H1 (cell line): ENCODE measurements around the gene PIMREG. TPM values are rescaled to one million over a fixed set of nuclear protein-coding genes. Genes with fewer than 3 reads are reported as not detected.
A peak's percentile ranks its signal among the peaks of the same experiment; 100 is the strongest.

Experiments used
- CTCF ChIA-PET: fragments of 300-600 bp; sonication (Branson Sonifier 250); formaldehyde crosslinking; loops from one replicate; lab custom pipeline; 2021; ENCODE audit not compliant: partially characterized antibody; lab: Charles Lee
- POLR2A ChIA-PET: fragments of 300-600 bp; sonication (Branson Sonifier 250); formaldehyde crosslinking; loops from one replicate; lab custom pipeline; 2021; ENCODE audit warnings: inconsistent platforms; ENCODE audit not compliant: partially characterized antibody; lab: Charles Lee
- DNase-seq, 2 experiments: peaks; one replicate each; pipeline versions ENCODE4 v3.0.0 to v3.0.0-alpha.2; 2010 to 2022; ENCODE audit warnings: low spot score in 2 of 2, low read depth in 1 of 2, mixed read lengths in 1 of 2
- FAIRE-seq: peaks from 2 replicates; lab custom pipeline; 2011; peaks lifted over from hg19 to GRCh38; lab: Jason Lieb, UNC
- H2AFZ ChIP-seq: 2 replicates; pipeline ENCODE4 v1.8.1; 2012; ENCODE audit warnings: low read length, inconsistent platforms
- H2AK5ac ChIP-seq: 2 replicates; pipeline ENCODE4 v1.6.1; 2013; ENCODE audit warnings: low read depth, low read length
- H2BK120ac ChIP-seq: replicated peaks from 2 replicates; pipeline ENCODE3; 2013; ENCODE audit warnings: low read depth, low read length, inconsistent platforms
- H2BK12ac ChIP-seq: 2 replicates; pipeline ENCODE4 v1.6.1; 2013; ENCODE audit warnings: low read depth, low read length
- H2BK15ac ChIP-seq: 2 replicates; pipeline ENCODE4 v1.6.1; 2013; ENCODE audit warnings: low read length
- H2BK20ac ChIP-seq: 2 replicates; pipeline ENCODE4 v1.6.1; 2013; ENCODE audit warnings: low read length
- H2BK5ac ChIP-seq: 2 replicates; pipeline ENCODE4 v1.6.1; 2013; ENCODE audit warnings: low read depth, low read length
- H3K14ac ChIP-seq: 2 replicates; pipeline ENCODE4 v1.6.1; 2013; ENCODE audit warnings: inconsistent platforms; ENCODE audit not compliant: insufficient read length
- H3K18ac ChIP-seq: 2 replicates; pipeline ENCODE4 v1.6.1; 2013; ENCODE audit warnings: low read length; ENCODE audit errors: extremely low read depth
- H3K23ac ChIP-seq: 2 replicates; pipeline ENCODE4 v1.6.1; 2013; ENCODE audit warnings: inconsistent platforms; ENCODE audit not compliant: insufficient read length
- H3K23me2 ChIP-seq: 2 replicates; pipeline ENCODE4 v1.6.1; 2013; ENCODE audit warnings: low read depth, low read length
- H3K27ac ChIP-seq: 2 replicates; pipeline ENCODE4 v1.6.1; 2011; ENCODE audit warnings: low read depth, low read length, inconsistent platforms
- H3K27me3 ChIP-seq, 4 experiments: replicated peaks in 1 of 4; 1 replicate in 1 of 4; 2 replicates in 3 of 4; pipeline versions ENCODE4 v1.6.1 to v1.8.1; 2011 to 2013; ENCODE audit warnings: low read length in 3 of 4, mild to moderate bottlenecking in 3 of 4, inconsistent platforms in 2 of 4, mixed read lengths in 2 of 4, moderate library complexity in 1 of 4; ENCODE audit not compliant: control insufficient read depth in 3 of 4, insufficient read depth in 3 of 4; ENCODE audit errors: extremely low read depth in 1 of 4
- H3K36me3 ChIP-seq, 4 experiments: 2 replicates each; pipeline versions ENCODE4 v1.6.1 to v1.8.1; 2011 to 2013; ENCODE audit warnings: mild to moderate bottlenecking in 4 of 4, low read length in 3 of 4, moderate library complexity in 2 of 4, control low read depth in 1 of 4, inconsistent platforms in 1 of 4; ENCODE audit not compliant: insufficient read depth in 4 of 4, control insufficient read depth in 2 of 4
- H3K4ac ChIP-seq: replicated peaks from 2 replicates; pipeline ENCODE3; 2013; ENCODE audit warnings: low read length, low read depth, mixed read lengths, inconsistent platforms; ENCODE audit not compliant: insufficient read length
- H3K4me1 ChIP-seq, 4 experiments: replicated peaks in 1 of 4; 1 replicate in 1 of 4; 2 replicates in 3 of 4; pipeline versions ENCODE4 v1.6.1 to v1.8.1; 2011 to 2013; ENCODE audit warnings: low read length in 3 of 4, inconsistent platforms in 2 of 4, mixed read lengths in 1 of 4; ENCODE audit not compliant: insufficient read depth in 4 of 4, control insufficient read depth in 3 of 4
- H3K4me2 ChIP-seq, 2 experiments: 2 replicates each; pipeline versions ENCODE4 v1.6.1 to v1.8.1; 2011 to 2013; ENCODE audit warnings: low read depth in 2 of 2, low read length in 2 of 2, control low read depth in 1 of 2, inconsistent platforms in 1 of 2, mild to moderate bottlenecking in 1 of 2; ENCODE audit not compliant: insufficient read depth in 1 of 2
- H3K4me3 ChIP-seq, 4 experiments: fragments of 200-600, 300-600 bp in 1 of 4; sonication (generic), shearing (Covaris generic), sonication (Bioruptor Twin) in 1 of 4; 2 replicates each; pipeline versions ENCODE4 v1.5.1 to v1.8.1; 2011 to 2016; ENCODE audit warnings: low read length in 4 of 4, low read depth in 3 of 4, control low read depth in 2 of 4, inconsistent platforms in 2 of 4, mild to moderate bottlenecking in 2 of 4, mixed read lengths in 1 of 4, moderate library complexity in 1 of 4; ENCODE audit not compliant: insufficient read depth in 2 of 4; ENCODE audit errors: extremely low read depth in 1 of 4
- H3K56ac ChIP-seq: replicated peaks from 2 replicates; pipeline ENCODE3; 2013; ENCODE audit warnings: low read depth, mild to moderate bottlenecking, mixed read lengths, low read length, inconsistent platforms; ENCODE audit not compliant: insufficient read length
- H3K79me1 ChIP-seq: 2 replicates; pipeline ENCODE4 v1.6.1; 2013; ENCODE audit warnings: low read depth, low read length, control low read depth
- H3K79me2 ChIP-seq, 2 experiments: 2 replicates each; pipeline versions ENCODE4 v1.6.1 to v1.8.1; 2012 to 2013; ENCODE audit warnings: low read length in 2 of 2, mild to moderate bottlenecking in 2 of 2, inconsistent platforms in 1 of 2; ENCODE audit not compliant: insufficient read depth in 2 of 2, control insufficient read depth in 1 of 2
- H3K9ac ChIP-seq, 4 experiments: replicated peaks in 1 of 4; 1 replicate in 1 of 4; 2 replicates in 3 of 4; pipeline versions ENCODE4 v1.6.1 to v1.8.1; 2011 to 2013; ENCODE audit warnings: low read depth in 3 of 4, low read length in 3 of 4, control low read depth in 2 of 4, mild to moderate bottlenecking in 2 of 4, moderate library complexity in 2 of 4, inconsistent platforms in 1 of 4; ENCODE audit errors: extremely low read depth in 1 of 4
- H3K9me3 ChIP-seq, 2 experiments: 2 replicates each; pipeline versions ENCODE4 v1.6.1 to v1.8.1; 2012 to 2013; ENCODE audit warnings: mild to moderate bottlenecking in 2 of 2, moderate library complexity in 2 of 2, control low read depth in 1 of 2, inconsistent platforms in 1 of 2, low read depth in 1 of 2, low read length in 1 of 2, mixed read lengths in 1 of 2; ENCODE audit not compliant: insufficient read depth in 2 of 2
- H4K20me1 ChIP-seq, 2 experiments: replicated peaks in 1 of 2; 2 replicates each; pipeline versions ENCODE3 to v1.8.1; 2011 to 2013; ENCODE audit warnings: inconsistent platforms in 2 of 2, low read length in 2 of 2, mild to moderate bottlenecking in 1 of 2; ENCODE audit not compliant: insufficient read depth in 2 of 2, control insufficient read depth in 1 of 2
- H4K5ac ChIP-seq: 2 replicates; pipeline ENCODE4 v1.6.1; 2013; ENCODE audit warnings: low read length, low read depth, mixed read lengths, inconsistent platforms; ENCODE audit not compliant: insufficient read length
- H4K8ac ChIP-seq: 2 replicates; pipeline ENCODE4 v1.8.0; 2013; ENCODE audit warnings: mild to moderate bottlenecking, moderate library complexity, low read length, inconsistent platforms; ENCODE audit not compliant: insufficient read depth; ENCODE audit errors: extremely low read depth
- H4K91ac ChIP-seq: replicated peaks from 2 replicates; pipeline ENCODE3; 2013; ENCODE audit warnings: low read length, mixed read lengths, inconsistent platforms; ENCODE audit not compliant: insufficient read length
- BACH1 ChIP-seq: IDR thresholded peaks from 2 replicates; pipeline ENCODE4 v1.6.1; 2012; ENCODE audit warnings: low read length, improper control_type of control experiment
- BRCA1 ChIP-seq: IDR thresholded peaks from 2 replicates; pipeline ENCODE4 v1.6.1; 2012; ENCODE audit warnings: low read depth, low read length, improper control_type of control experiment
- JUN ChIP-seq: IDR thresholded peaks from 2 replicates; pipeline ENCODE4 v1.6.1; 2011; ENCODE audit warnings: low read depth, mild to moderate bottlenecking, improper control_type of control experiment, low read length
- KDM4A ChIP-seq: IDR thresholded peaks from one replicate; pipeline ENCODE4 v1.7.1; 2012; ENCODE audit warnings: low read depth, mild to moderate bottlenecking, moderate library complexity, low read length, inconsistent platforms; ENCODE audit not compliant: severe bottlenecking
- POLR2A ChIP-seq, 2 experiments: IDR thresholded peaks; 1 replicate in 1 of 2; 2 replicates in 1 of 2; pipeline ENCODE4 v1.6.1; 2011; ENCODE audit warnings: low read depth in 2 of 2, low read length in 2 of 2, mild to moderate bottlenecking in 2 of 2; ENCODE audit errors: control extremely low read depth in 1 of 2
- RAD21 ChIP-seq, 2 experiments: IDR thresholded peaks in 1 of 2; conservative IDR thresholded peaks in 1 of 2; 2 replicates each; pipeline ENCODE4 v1.6.1; 2011; ENCODE audit warnings: low read depth in 2 of 2, low read length in 2 of 2, improper control_type of control experiment in 1 of 2, inconsistent platforms in 1 of 2, mild to moderate bottlenecking in 1 of 2, moderate library complexity in 1 of 2
- SAP30 ChIP-seq: fragments of 300-600 bp; sonication (generic); IDR thresholded peaks from 2 replicates; pipeline ENCODE4 v1.7.1; 2012; ENCODE audit warnings: low read length, moderate library complexity, mild to moderate bottlenecking, inconsistent platforms; ENCODE audit not compliant: insufficient read depth, insufficient replicate concordance
- SIRT6 ChIP-seq: IDR thresholded peaks from one replicate; pipeline ENCODE4 v1.7.1; 2012; ENCODE audit warnings: low read length, inconsistent platforms
- SRF ChIP-seq: IDR thresholded peaks from 2 replicates; pipeline ENCODE4 v1.6.1; 2011; ENCODE audit warnings: mild to moderate bottlenecking, low read depth, low read length, moderate library complexity
- TAF7 ChIP-seq: optimal IDR thresholded peaks from 2 replicates; pipeline ENCODE3; 2011; ENCODE audit warnings: low read depth, mild to moderate bottlenecking, inconsistent platforms, low read length, moderate library complexity, borderline replicate concordance
- WGBS, 2 experiments: shearing (Covaris generic) in 1 of 2; methylation state at CpG; one replicate each; pipeline versions ENCODE4 v1.1.6 to v1.1.7; 2013 to 2015; ENCODE audit warnings: low lambda C conversion rate in 2 of 2, mixed read lengths in 2 of 2, inconsistent platforms in 1 of 2, low coverage in 1 of 2, missing lambda C conversion rate in 1 of 2; ENCODE audit not compliant: insufficient replicate concordance in 2 of 2, insufficient coverage in 1 of 2, insufficient read length in 1 of 2; ENCODE audit errors: extremely low coverage in 1 of 2, missing lambda C conversion rate in 1 of 2; 5-methylcytosine and 5-hydroxymethylcytosine counted together
- polyA plus RNA-seq, 7 experiments: library from polyadenylated mRNA; depleted of rRNA in 3 of 7; stranded (reverse) in 5 of 7; unstranded in 2 of 7; fragments of >200 nt in 5 of 7; fragments of 200-250 nt in 2 of 7; gene quantifications; 1 replicate in 5 of 7; 2 replicates in 1 of 7; 4 replicates in 1 of 7; pipeline versions ENCODE4 v1.2.1 to v1.2.3, GENCODE V29; 2011 to 2013; ENCODE audit warnings: missing spikeins in 2 of 7, mixed read lengths in 2 of 7
- total RNA-seq: library from RNA; stranded (reverse); fragmentation: NEBNext Ultra II Directional; extraction: Animal tissue kit (Norgen Biotek cat#: 25700); gene quantifications from 2 replicates; pipeline ENCODE4 v1.2.1, GENCODE V29; 2021
- TF ChIP-seq, protein P1 (sequence below): IDR thresholded peaks from 2 replicates; pipeline ENCODE4 v1.6.1; 2011; ENCODE audit warnings: low read length, improper control_type of control experiment
- TF ChIP-seq, protein P2 (sequence below): IDR thresholded peaks from 2 replicates; pipeline ENCODE4 v1.6.1; 2012; ENCODE audit warnings: inconsistent platforms

PIMREG gene
- total and polyA plus RNA-seq, 2 of the 8 experiments (the other 6 are each of a cell fraction or from before 2014, with no cell fraction given) = 133 to 148 TPM

DNA sequence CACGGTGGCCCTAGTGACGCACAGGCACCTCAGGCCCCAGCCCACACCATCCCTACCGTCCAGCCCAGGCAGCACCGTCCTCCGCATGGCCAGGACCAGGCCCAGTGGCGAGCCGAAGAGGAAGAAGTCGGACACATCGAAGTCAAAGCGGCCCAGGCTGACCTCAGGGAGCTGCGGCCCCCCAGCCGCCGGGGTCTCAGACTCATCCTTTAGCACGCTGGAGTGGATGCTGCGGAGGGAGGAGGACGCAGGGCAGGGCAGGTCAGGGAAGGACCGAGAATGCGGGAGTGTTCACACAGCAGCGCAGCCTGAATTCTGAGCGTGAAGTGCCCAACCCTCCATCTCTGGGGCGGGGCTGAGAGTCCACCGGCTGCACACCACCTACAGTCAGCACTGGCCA is 30.1 kb downstream of the PIMREG start:
- H3K4me3 ChIP-seq = no peak overlapping the region
- CTCF ChIA-PET = interaction anchor here (1.0 to 6.4 kb wide), 12 partner anchors 10 to 103 kb away, joined by 3 to 68 read pairs (median 9); no protein-coding TSS in a partner anchor
- no peak overlapping the region; the same call in 1 of the 2 replicates for H2AK5ac ChIP-seq
- no peak for FAIRE-seq
- no peak overlapping the region for H3K4ac ChIP-seq
- H4K8ac ChIP-seq = no peak overlapping the region; the same call in 1 of the 2 replicates
- no peaks in the 10 kb centered on the region for H3K9me3 ChIP-seq
- H4K5ac ChIP-seq = no peak overlapping the region
- peaks cover 0 to 13% (median 8%) of the 10 kb centered on the region in 4 experiments; a peak in 4 of 7 replicates for H3K4me1 ChIP-seq
- no peak overlapping the region for H3K23ac ChIP-seq
- no peak overlapping the region for H2BK120ac ChIP-seq
- H4K91ac ChIP-seq = no peak overlapping the region
- H3K27me3 ChIP-seq = no peaks in the 10 kb centered on the region
- no peaks in the 10 kb centered on the region for H3K79me1 ChIP-seq
- H4K20me1 ChIP-seq = no peaks in the 10 kb centered on the region
- H3K79me2 ChIP-seq = no peaks in the 10 kb centered on the region
- no peaks in the 10 kb centered on the region for H3K36me3 ChIP-seq
- H3K56ac ChIP-seq = no peak overlapping the region
- no peak overlapping the region for H3K18ac ChIP-seq
- no peak overlapping the region for H3K27ac ChIP-seq
- 91% methylated on average over 19 of the region's 22 CpGs; no CpG with 5 or more reads in 1 of the 2 experiments for WGBS, 2 experiments
- H3K14ac ChIP-seq = no peak overlapping the region
- POLR2A ChIA-PET = interaction anchor here (0.9 to 2.0 kb wide), 2 partner anchors 11 to 168 kb away, joined by 3 to 5 read pairs; no protein-coding TSS in a partner anchor
- H3K4me2 ChIP-seq = no peak overlapping the region
- H3K23me2 ChIP-seq = no peaks in the 10 kb centered on the region
- no peak overlapping the region for H2BK5ac ChIP-seq
- H2BK20ac ChIP-seq = 0 out of 2 replicates have a peak overlapping the region, but pooled peaks have one; percentile 32
- TF ChIP-seq TAF7 (no peak), SRF (no peak), POLR2A (IDR thresholded peaks at IDR 0.05; ENCODE audit: control extremely low read depth in 1 of 2, low read depth in 2 of 2, low read length in 2 of 2) (no peak), JUN (no peak), KDM4A (no peak), BACH1 (no peak), SAP30 (no peak), RAD21 (IDR thresholded peaks at IDR 0.05 in 1 of 2, conservative IDR thresholded peaks at IDR 0.05 in 1 of 2; ENCODE audit: low read depth in 2 of 2, low read length in 2 of 2) (no peak), SIRT6 (no peak), BRCA1 (no peak)
- TF ChIP-seq, protein P1, sequence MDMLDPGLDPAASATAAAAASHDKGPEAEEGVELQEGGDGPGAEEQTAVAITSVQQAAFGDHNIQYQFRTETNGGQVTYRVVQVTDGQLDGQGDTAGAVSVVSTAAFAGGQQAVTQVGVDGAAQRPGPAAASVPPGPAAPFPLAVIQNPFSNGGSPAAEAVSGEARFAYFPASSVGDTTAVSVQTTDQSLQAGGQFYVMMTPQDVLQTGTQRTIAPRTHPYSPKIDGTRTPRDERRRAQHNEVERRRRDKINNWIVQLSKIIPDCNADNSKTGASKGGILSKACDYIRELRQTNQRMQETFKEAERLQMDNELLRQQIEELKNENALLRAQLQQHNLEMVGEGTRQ = no peak
- TF ChIP-seq, protein P2, sequence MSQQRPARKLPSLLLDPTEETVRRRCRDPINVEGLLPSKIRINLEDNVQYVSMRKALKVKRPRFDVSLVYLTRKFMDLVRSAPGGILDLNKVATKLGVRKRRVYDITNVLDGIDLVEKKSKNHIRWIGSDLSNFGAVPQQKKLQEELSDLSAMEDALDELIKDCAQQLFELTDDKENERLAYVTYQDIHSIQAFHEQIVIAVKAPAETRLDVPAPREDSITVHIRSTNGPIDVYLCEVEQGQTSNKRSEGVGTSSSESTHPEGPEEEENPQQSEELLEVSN = no peak
- TF ChIP-seq, all 59 proteins: peak for 0
- Histone ChIP-seq H2BK12ac (no peak overlapping the region), H3K9ac (no peak overlapping the region), H2BK15ac (no peak overlapping the region), H2AFZ (no peak overlapping the region)
- no peak for DNase-seq
